Kasumi-1 (cell line): ENCODE results near the gene SHANK3.

Source experiments
- DNase-seq, 2 experiments: peaks; one replicate each; lab custom pipeline; 2025; lab: John Stamatoyannopoulos, UW

The SHANK3 gene

DNA sequence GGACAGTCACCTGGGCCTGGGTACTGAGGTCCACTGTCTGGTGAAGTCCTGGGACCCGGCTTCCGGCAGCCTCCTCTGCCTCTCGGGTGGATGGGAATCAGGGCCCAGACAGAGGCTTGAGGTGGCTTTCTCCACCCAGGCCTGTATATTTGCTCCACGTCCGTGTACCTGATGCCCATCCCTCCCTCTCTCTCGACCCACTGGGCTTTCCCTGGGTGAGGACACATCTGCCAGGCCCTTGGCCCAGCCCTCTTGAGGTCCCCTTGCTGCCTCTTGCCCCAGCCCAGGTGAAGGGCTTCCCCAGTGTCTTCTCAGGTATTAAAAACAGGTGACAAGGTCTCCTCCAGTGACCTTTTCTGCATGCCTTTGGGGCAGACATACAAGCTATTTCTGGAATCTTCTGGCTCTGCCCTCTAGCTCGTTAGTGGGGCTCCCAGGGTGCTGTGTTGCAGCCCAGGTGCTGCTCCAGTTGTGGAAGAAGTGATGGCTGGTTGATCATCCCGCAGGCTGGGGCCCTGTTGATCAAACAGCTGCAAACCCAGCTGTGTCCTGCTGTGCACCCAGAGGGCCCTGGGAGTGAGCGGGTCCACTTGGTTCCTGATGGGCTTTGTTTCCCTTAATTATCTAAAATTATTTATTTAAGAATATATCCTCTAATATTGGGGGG, 39.9 kb downstream of the SHANK3 start:
- DNase-seq, result no peak

DNA sequence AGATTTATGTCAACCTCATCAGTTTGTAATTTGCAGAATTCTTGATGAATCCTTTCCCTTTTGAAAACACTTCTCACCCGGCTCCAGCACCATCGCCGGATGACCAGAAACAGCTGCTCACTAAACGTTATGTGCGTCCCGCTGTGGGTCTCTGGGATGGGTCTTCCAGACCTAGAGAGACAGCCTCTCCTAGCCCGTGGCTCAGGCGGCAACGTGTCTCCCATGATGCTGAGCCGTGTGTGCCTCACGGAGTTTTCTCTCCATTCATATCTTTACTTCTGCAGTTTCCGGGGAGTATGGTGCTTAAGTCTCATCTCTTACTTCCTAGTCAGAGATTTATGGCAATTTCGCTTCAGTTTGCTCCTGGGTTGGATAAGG, 40.4 kb downstream of the SHANK3 start:
- no peak for DNase-seq

DNA sequence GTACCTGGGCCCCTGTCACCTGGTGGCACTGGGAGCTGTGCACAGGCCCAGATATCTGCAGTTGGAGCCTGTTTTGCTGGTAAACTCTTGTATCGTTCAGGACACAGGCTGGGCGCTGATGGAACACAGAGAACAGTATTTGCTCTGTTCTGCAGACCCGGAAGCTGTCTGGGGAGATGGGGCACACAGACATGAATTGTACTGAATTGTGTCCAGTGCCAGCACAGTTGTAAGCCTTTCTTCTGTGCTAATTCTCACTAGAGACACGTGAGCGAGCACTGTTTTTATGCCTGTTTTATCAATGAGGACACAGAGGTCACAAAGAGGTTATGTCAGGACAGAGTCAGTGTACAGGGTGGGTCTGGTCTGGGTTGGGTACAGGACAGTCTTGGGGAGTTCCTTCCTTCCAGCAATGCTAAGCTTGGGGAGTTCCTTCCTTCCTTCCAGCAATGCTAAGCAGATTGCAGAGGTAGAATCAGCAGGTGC, 41.0 kb downstream of the SHANK3 start:
- DNase-seq, result no peak

DNA sequence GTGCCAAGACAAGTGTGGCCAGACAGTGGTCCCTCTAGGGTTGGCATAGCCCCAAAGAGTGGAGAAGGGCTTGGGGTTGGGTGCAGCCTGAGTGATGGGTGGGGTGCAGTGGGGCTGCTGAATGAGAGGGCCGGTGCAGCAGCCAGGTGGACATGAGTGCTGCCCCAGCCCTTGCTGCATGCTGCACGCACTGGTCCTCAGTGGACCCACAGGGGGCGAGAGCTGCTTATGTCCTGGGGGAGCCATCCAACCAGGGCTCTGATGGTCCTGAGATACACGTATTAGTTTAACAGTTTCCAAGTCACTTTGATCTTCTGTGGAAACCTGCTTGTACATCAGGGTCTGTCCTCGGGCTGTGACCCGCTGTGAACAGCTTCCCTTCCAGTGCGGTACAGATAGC, 41.5 kb downstream of the SHANK3 start:
- no peak for DNase-seq

DNA sequence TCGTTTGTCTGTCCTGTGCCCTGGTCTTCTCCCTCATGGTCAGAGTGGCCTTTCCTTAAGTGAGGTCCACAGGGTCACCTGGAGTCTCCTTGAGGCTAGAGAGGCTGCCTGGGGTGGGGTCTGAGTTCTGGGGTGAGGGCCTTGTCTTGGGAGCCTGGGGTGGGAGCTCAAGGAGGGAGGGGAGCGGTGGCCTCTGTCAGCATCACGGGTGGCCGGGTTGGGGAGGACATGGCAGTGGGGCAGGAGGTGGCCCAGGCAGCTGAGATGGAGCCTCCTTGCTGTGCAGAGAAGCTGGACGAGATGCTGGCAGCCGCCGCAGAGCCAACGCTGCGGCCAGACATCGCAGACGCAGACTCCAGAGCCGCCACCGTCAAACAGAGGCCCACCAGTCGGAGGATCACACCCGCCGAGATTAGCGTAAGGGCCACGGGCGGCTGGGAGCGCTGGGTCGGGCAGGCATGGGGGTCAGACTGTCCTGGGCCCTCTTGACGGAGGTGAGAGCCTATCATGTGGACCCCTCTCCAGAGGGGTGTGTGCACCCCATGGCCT, 42.1 kb downstream of the SHANK3 start:
- no peak for DNase-seq

DNA sequence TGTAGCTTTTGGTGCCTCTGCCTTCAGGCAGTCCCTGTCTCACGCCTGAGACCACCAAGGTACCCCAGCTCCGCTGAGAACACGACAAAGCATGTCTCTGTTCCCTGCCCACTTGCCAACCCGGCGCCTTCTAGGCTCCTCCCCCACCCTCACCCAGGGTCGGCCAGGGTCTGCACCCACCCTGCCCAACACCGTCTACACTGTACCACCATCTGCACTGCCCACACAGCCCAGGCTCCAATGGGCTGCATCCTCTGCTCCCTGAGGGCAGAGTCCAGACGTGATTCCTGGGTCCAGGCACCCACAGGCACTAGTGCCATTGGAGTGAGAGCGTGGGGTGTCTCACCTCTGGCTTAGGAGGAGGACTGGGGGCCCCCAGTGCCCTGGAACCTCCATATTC, 42.6 kb downstream of the SHANK3 start:
- no peak for DNase-seq

DNA sequence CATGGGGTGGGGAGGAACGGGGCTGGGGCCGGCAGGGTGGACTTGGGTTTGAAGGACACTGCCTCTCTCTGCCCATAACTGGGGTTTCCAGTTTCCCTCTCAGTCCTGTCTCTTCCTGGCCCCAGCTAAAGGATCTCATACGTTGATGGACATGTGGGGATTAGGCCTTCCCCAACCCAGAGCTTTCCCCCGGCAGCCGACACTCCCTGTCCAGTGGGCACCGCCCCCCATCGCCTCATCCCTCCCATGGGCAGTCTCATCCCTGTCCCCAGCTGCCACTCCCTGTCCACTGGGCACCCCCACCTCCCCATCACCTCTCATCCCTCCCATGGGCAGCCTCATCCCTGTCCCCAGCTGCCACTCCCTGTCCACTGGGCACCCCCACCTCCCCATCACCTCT, 43.2 kb downstream of the SHANK3 start:
- DNase-seq, result no peak

DNA sequence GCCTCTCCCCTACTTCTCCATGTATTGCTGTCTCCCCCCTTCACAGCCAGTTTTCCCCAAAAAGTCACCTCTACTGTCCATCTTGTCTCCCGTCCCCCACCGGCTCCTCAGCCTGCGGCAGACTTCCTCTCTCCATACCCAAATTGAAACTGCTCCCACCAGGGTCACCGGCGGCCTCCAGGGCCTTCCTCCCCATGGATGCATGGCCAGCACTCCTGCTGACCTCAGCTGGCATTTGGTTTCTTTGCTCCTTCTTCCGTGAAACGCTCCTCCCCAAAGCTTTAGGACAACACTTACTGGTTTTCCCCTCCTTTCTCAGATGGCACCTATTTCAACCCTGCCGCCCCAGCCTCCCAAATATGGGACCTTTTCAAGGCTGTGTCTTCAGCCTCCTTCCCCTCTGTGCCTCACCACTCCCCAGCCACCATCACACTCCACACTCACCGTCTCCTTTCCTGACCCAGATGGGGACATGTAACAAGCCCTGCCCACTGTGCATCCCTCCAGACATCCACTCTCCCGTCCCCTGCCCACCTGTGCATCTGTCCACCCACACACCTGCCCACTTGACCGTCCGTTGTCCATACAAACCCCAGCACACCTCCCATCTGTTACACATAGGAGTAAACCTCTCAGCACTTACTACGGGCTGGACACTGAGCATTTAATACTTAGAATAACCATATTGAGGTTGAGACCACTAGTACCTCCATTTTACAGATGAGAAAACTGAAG, 43.8 kb downstream of the SHANK3 start:
- DNase-seq, result no peak

DNA sequence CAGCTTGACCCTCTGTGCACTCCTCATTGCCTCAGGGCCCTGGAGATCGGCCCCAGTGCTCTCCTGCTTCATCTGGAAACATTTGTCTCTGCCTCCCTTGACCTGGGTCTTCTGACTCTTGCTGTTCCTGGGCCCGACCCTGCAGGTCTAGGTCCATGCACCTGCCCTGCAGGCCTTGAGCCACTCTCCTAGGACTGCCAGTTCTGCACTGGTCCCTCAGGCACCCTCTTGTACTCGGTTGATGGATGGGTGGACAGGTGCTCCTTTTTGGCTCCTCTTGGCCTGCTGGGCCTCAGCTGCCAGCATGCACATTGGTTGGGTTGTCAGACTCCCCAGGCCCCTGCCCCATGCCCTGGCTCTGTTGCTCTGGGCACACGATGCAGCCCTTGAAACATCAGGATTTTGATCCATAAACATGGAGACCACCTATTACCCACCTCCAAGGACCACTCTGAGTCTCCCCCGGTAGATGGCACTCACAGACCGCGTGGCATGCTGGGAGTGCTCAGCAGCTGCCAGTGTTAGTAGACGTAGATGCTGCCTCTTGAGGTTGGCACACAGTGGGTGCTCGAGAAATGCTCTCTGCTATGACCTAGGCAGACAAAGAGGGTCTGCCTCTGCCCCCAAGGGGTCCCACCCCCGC, 45.2 kb downstream of the SHANK3 start:
- no peak for DNase-seq

DNA sequence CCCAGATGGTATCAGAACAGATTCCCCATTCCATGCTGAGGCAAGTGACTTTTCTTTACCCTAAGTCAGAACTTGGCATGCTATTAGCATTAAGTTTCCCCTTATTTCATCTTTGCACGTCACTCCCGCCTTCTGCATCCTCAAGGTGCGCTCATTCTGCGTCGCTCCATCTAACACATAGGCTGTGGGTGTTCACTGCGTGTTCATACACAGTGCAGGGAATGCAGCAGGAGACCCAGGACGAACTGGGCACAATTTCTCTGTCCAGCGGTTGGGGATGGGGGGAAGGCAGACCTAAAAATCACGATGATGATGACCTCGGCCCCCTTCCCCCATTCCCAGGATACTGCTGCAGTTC, 45.7 kb downstream of the SHANK3 start:
- no peak for DNase-seq

DNA sequence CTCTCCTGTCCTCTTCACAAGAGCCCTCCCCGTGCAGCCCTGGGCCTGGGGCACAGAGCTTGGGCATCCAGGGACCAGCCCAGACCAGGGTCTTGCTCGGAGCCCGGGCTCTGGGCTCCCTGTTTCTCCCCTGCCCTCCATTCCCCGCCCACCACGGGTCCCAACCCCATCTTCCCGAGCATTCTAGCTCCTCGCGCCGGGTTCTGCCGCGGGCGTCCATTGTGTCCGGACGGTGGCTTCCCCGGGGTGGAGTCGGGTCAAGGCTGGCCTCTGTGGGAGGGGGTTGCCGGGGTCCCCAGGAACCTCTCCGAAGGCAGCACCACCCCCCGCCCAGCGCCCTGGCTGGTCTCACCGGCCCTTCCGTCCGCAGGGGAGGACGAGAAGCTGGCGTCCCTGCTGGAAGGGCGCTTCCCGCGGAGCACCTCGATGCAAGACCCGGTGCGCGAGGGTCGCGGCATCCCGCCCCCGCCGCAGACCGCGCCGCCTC, 47.2 kb downstream of the SHANK3 start:
- no peak for DNase-seq

DNA sequence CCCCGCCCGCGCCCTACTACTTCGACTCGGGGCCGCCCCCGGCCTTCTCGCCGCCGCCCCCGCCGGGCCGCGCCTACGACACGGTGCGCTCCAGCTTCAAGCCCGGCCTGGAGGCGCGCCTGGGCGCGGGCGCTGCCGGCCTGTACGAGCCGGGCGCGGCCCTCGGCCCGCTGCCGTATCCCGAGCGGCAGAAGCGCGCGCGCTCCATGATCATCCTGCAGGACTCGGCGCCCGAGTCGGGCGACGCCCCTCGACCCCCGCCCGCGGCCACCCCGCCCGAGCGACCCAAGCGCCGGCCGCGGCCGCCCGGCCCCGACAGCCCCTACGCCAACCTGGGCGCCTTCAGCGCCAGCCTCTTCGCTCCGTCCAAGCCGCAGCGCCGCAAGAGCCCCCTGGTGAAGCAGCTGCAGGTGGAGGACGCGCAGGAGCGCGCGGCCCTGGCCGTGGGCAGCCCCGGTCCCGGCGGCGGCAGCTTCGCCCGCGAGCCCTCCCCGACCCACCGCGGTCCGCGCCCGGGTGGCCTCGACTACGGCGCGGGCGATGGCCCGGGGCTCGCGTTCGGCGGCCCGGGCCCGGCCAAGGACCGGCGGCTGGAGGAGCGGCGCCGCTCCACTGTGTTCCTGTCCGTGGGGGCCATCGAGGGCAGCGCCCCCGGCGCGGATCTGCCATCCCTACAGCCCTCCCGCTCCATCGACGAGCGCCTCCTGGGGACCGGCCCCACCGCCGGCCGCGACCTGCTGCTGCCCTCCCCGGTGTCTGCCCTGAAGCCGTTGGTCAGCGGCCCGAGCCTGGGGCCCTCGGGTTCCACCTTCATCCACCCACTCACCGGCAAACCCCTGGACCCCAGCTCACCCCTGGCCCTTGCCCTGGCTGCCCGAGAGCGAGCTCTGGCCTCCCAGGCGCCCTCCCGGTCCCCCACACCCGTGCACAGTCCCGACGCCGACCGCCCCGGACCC, 48.0 kb downstream of the SHANK3 start:
- DNase-seq, result no peak

DNA sequence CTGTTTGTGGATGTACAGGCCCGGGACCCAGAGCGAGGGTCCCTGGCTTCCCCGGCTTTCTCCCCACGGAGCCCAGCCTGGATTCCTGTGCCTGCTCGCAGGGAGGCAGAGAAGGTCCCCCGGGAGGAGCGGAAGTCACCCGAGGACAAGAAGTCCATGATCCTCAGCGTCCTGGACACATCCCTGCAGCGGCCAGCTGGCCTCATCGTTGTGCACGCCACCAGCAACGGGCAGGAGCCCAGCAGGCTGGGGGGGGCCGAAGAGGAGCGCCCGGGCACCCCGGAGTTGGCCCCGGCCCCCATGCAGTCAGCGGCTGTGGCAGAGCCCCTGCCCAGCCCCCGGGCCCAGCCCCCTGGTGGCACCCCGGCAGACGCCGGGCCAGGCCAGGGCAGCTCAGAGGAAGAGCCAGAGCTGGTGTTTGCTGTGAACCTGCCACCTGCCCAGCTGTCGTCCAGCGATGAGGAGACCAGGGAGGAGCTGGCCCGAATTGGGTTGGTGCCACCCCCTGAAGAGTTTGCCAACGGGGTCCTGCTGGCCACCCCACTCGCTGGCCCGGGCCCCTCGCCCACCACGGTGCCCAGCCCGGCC, 48.7 kb downstream of the SHANK3 start:
- DNase-seq, result no peak

DNA sequence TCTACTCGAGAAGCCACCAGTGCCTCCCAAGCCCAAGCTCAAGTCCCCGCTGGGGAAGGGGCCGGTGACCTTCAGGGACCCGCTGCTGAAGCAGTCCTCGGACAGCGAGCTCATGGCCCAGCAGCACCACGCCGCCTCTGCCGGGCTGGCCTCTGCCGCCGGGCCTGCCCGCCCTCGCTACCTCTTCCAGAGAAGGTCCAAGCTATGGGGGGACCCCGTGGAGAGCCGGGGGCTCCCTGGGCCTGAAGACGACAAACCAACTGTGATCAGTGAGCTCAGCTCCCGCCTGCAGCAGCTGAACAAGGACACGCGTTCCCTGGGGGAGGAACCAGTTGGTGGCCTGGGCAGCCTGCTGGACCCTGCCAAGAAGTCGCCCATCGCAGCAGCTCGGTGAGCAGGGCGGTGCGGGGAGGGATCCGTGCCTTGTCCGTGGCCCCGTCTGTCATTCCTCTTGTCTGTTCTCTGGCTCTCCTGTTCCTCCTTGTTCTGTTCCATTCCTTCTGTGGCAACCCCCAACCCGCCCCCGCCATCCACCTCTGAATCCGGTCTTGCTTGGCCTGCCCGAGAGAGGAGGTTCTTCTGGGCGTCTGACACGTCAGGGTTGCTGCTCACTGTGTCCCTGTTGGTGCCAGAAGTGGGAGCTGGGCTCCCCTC, 49.6 kb downstream of the SHANK3 start:
- no peak for DNase-seq
